HCT116 (cell line): Measurements from ENCODE around the gene ENDOD1. TPM values are rescaled to one million over a fixed set of nuclear protein-coding genes. Genes with fewer than 3 reads are reported as not detected.

ENCODE experiments used
- ATAC-seq: fragments of 200-7000 bp; cut with Tn5 transposase; 2 replicates; pipeline ENCODE4 v1.9.1; 2020; ENCODE audit warnings: mild to moderate bottlenecking, moderate library complexity
- BruUV-seq: library from RNA; stranded (reverse); fragments of 400-500 nt; replicated peaks from 2 replicates; lab custom pipeline; 2021; lab: Mats Ljungman, UMichigan
- CTCF ChIA-PET: fragments of 300-600 bp; sonication (Branson Sonifier 250); formaldehyde crosslinking; loops from one replicate; lab custom pipeline; 2021; ENCODE audit warnings: antibody characterized with exemption; lab: Charles Lee
- POLR2A ChIA-PET: fragments of 300-600, 350-600 bp; sonication (Branson Sonifier 250); formaldehyde crosslinking; loops from one replicate; lab custom pipeline; 2021; ENCODE audit warnings: antibody characterized with exemption; lab: Charles Lee
- RAD21 ChIA-PET, 2 experiments: fragments of 300-600 bp; sonication (Branson Sonifier 250); formaldehyde crosslinking; loops; one replicate each; lab custom pipeline; 2023; ENCODE audit warnings: low total read pairs in 2 of 2; ENCODE audit not compliant: uncharacterized antibody in 2 of 2, unreplicated experiment in 2 of 2, low non-redundant PET in 1 of 2; lab: Charles Lee
- DNase-seq: peaks from one replicate; pipeline ENCODE4 v3.0.0-alpha.2; 2010; ENCODE audit warnings: low read depth, low spot score
- H2AFZ ChIP-seq: fragments of 200-600 bp; shearing (Covaris generic), sonication (generic); 2 replicates; pipeline ENCODE4 v1.6.1; 2017; ENCODE audit warnings: low read depth, mixed run types, mixed read lengths, antibody characterized with exemption, low read length; ENCODE audit not compliant: poor library complexity, severe bottlenecking
- H3K27ac ChIP-seq: 2 replicates; pipeline ENCODE4 v1.5.1; 2012; ENCODE audit warnings: low read depth, low read length
- H3K27me3 ChIP-seq: fragments of 200-600 bp; sonication (generic); 2 replicates; pipeline ENCODE4 v1.6.1; 2016; ENCODE audit warnings: mixed run types, low read length, mixed read lengths; ENCODE audit not compliant: insufficient read depth
- H3K36me3 ChIP-seq, 2 experiments: fragments of 200-500 bp in 1 of 2; fragments of 200-600 bp in 1 of 2; sonication (Bioruptor generic) in 1 of 2; sonication (generic) in 1 of 2; 2 replicates each; pipeline versions ENCODE4 v1.5.1 to v1.6.1; 2014 to 2016; ENCODE audit warnings: low read length in 2 of 2, inconsistent platforms in 1 of 2, mixed read lengths in 1 of 2, mixed run types in 1 of 2; ENCODE audit not compliant: insufficient read depth in 2 of 2, control insufficient read depth in 1 of 2
- H3K4me1 ChIP-seq, 2 experiments: fragments of 200-600 bp in 1 of 2; sonication (generic) in 1 of 2; 2 replicates each; pipeline versions ENCODE4 v1.5.1 to v1.6.1; 2012 to 2017; ENCODE audit warnings: low read length in 2 of 2, inconsistent platforms in 1 of 2, mild to moderate bottlenecking in 1 of 2, mixed read lengths in 1 of 2, mixed run types in 1 of 2, moderate library complexity in 1 of 2; ENCODE audit not compliant: insufficient read depth in 2 of 2, control insufficient read depth in 1 of 2
- H3K4me2 ChIP-seq: fragments of 200-600 bp; sonication (generic); 2 replicates; pipeline ENCODE4 v1.6.1; 2017; ENCODE audit warnings: mixed run types, low read length, mixed read lengths
- H3K4me3 ChIP-seq, 2 experiments: fragments of 200-600 bp in 1 of 2; sonication (generic) in 1 of 2; replicated peaks in 1 of 2; 2 replicates each; pipeline ENCODE4 v1.5.1; 2011 to 2016; ENCODE audit warnings: low read length in 2 of 2, control low read depth in 1 of 2, low read depth in 1 of 2, mild to moderate bottlenecking in 1 of 2, mixed read lengths in 1 of 2, mixed run types in 1 of 2
- H3K79me2 ChIP-seq: fragments of 200-600 bp; sonication (generic); 2 replicates; pipeline ENCODE4 v1.6.1; 2017; ENCODE audit warnings: mild to moderate bottlenecking, mixed run types, low read length, moderate library complexity, mixed read lengths; ENCODE audit not compliant: insufficient read depth
- H3K9ac ChIP-seq: fragments of 200-600 bp; sonication (generic); 2 replicates; pipeline ENCODE4 v1.6.1; 2016; ENCODE audit warnings: low read length, mixed read lengths
- H3K9me2 ChIP-seq: fragments of 200-600 bp; sonication (generic), shearing (Covaris generic); 2 replicates; pipeline ENCODE4 v1.6.1; 2017; ENCODE audit warnings: mixed run types, mild to moderate bottlenecking, moderate library complexity; ENCODE audit not compliant: insufficient read depth
- H3K9me3 ChIP-seq, 2 experiments: fragments of 200-500 bp in 1 of 2; fragments of 200-600 bp in 1 of 2; sonication (Bioruptor generic) in 1 of 2; sonication (generic) in 1 of 2; 2 replicates each; pipeline ENCODE4 v1.6.1; 2014 to 2017; ENCODE audit warnings: low read length in 2 of 2, mixed read lengths in 2 of 2, inconsistent platforms in 1 of 2, low read depth in 1 of 2, mild to moderate bottlenecking in 1 of 2, mixed run types in 1 of 2, moderate library complexity in 1 of 2; ENCODE audit not compliant: control insufficient read depth in 1 of 2, insufficient read depth in 1 of 2
- H4K20me1 ChIP-seq: fragments of 200-600 bp; sonication (generic), shearing (Covaris generic); 2 replicates; pipeline ENCODE4 v1.6.1; 2017; ENCODE audit warnings: mixed run types, mild to moderate bottlenecking, moderate library complexity; ENCODE audit not compliant: insufficient read depth
- ATF3 ChIP-seq: IDR thresholded peaks from 2 replicates; pipeline ENCODE4 v1.6.1; 2012
- CBX3 ChIP-seq: IDR thresholded peaks from 2 replicates; pipeline ENCODE4 v1.6.1; 2012; ENCODE audit warnings: low read depth
- CEBPB ChIP-seq: IDR thresholded peaks from 2 replicates; pipeline ENCODE4 v1.6.1; 2012; ENCODE audit warnings: low read depth
- EZH2phosphoT487 ChIP-seq: fragments of 200-600 bp; IDR thresholded peaks from 2 replicates; pipeline ENCODE4 v1.6.1; 2018; ENCODE audit warnings: antibody characterized with exemption, borderline replicate concordance
- JUND ChIP-seq: IDR thresholded peaks from 2 replicates; pipeline ENCODE4 v1.6.1; 2012
- RAD21 ChIP-seq: IDR thresholded peaks from 2 replicates; pipeline ENCODE4 v1.6.1; 2012; ENCODE audit warnings: low read depth, mild to moderate bottlenecking
- SIN3A ChIP-seq: IDR thresholded peaks from 2 replicates; pipeline ENCODE4 v1.6.1; 2012; ENCODE audit warnings: low read depth
- TCF7L2 ChIP-seq: IDR thresholded peaks from 2 replicates; pipeline ENCODE4 v1.7.0; 2011; ENCODE audit warnings: borderline replicate concordance, inconsistent platforms; ENCODE audit not compliant: insufficient read depth, insufficient read length; ENCODE audit errors: extremely low read depth
- ZBTB33 ChIP-seq: IDR thresholded peaks from 2 replicates; pipeline ENCODE4 v1.6.1; 2011; ENCODE audit warnings: mild to moderate bottlenecking, low read length, moderate library complexity; ENCODE audit not compliant: insufficient replicate concordance; ENCODE audit errors: extremely low read depth
- intact Hi-C: fragments of 100-400 bp; cut with micrococcal nuclease; formaldehyde crosslinking; loops from 2 replicates; pipeline ENCODE4 v1.10.0; 2022
- total RNA-seq: library from RNA; stranded (reverse); gene quantifications from one replicate; pipeline ENCODE4 v1.2.1, GENCODE V29; 2021; ENCODE audit not compliant: unreplicated experiment
- TF ChIP-seq, protein P1 (sequence below): IDR thresholded peaks from 2 replicates; pipeline ENCODE4 v1.6.1; 2012; ENCODE audit warnings: low read depth
- TF ChIP-seq, protein P2 (sequence below), 3 experiments: fragments of 200-600 bp in 1 of 3; sonication (generic) in 1 of 3; IDR thresholded peaks in 2 of 3; conservative IDR thresholded peaks in 1 of 3; 2 replicates each; pipeline ENCODE4 v1.5.1; 2012 to 2017; ENCODE audit warnings: low read depth in 2 of 3, low read length in 2 of 3, antibody characterized with exemption in 1 of 3, borderline replicate concordance in 1 of 3, control low read depth in 1 of 3, mild to moderate bottlenecking in 1 of 3, mixed read lengths in 1 of 3, mixed run types in 1 of 3, moderate library complexity in 1 of 3; ENCODE audit not compliant: insufficient read depth in 1 of 3

Gene ENDOD1
- total RNA-seq, 1 experiment from 2014 or later = 33.6 TPM

GRCh38 chr11:95095858-95096587 is 6.4 kb downstream of the ENDOD1 start (continued):
- TF ChIP-seq, protein P1, sequence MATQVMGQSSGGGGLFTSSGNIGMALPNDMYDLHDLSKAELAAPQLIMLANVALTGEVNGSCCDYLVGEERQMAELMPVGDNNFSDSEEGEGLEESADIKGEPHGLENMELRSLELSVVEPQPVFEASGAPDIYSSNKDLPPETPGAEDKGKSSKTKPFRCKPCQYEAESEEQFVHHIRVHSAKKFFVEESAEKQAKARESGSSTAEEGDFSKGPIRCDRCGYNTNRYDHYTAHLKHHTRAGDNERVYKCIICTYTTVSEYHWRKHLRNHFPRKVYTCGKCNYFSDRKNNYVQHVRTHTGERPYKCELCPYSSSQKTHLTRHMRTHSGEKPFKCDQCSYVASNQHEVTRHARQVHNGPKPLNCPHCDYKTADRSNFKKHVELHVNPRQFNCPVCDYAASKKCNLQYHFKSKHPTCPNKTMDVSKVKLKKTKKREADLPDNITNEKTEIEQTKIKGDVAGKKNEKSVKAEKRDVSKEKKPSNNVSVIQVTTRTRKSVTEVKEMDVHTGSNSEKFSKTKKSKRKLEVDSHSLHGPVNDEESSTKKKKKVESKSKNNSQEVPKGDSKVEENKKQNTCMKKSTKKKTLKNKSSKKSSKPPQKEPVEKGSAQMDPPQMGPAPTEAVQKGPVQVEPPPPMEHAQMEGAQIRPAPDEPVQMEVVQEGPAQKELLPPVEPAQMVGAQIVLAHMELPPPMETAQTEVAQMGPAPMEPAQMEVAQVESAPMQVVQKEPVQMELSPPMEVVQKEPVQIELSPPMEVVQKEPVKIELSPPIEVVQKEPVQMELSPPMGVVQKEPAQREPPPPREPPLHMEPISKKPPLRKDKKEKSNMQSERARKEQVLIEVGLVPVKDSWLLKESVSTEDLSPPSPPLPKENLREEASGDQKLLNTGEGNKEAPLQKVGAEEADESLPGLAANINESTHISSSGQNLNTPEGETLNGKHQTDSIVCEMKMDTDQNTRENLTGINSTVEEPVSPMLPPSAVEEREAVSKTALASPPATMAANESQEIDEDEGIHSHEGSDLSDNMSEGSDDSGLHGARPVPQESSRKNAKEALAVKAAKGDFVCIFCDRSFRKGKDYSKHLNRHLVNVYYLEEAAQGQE = no peak
- peak; percentile 18 for TF ChIP-seq ZBTB33
- TF ChIP-seq CEBPB = peak; percentile 76
- TF ChIP-seq TCF7L2 = no peak
- TF ChIP-seq ATF3 = no peak

- Histone ChIP-seq H2AFZ (no peak overlapping the region), H3K27me3 (no peaks in the 10 kb centered on the region), H3K9ac (no peak overlapping the region), H3K9me2 (no peaks in the 10 kb centered on the region), H3K27ac (no peak overlapping the region), H3K36me3 (no peaks in the 10 kb centered on the region), H3K4me2 (no peak overlapping the region), H3K9me3 (no peaks in the 10 kb centered on the region), H3K4me1 (peaks cover 34 to 44% of the 10 kb centered on the region in 2 experiments), H3K4me3 (no peak overlapping the region), H4K20me1 (no peaks in the 10 kb centered on the region), H3K79me2 (peaks cover 47% of the 10 kb centered on the region; the same call in 1 of the 2 replicates)
- POLR2A ChIA-PET = no interaction called here
- ATAC-seq (no peak), DNase-seq (no peak)
- intact Hi-C loops = no loop called here
- BruUV-seq = no TSS peak
- CTCF ChIA-PET = no interaction called here
- RAD21 ChIA-PET = no interaction called here
- no peak for TF ChIP-seq RAD21
- TF ChIP-seq, protein P2, sequence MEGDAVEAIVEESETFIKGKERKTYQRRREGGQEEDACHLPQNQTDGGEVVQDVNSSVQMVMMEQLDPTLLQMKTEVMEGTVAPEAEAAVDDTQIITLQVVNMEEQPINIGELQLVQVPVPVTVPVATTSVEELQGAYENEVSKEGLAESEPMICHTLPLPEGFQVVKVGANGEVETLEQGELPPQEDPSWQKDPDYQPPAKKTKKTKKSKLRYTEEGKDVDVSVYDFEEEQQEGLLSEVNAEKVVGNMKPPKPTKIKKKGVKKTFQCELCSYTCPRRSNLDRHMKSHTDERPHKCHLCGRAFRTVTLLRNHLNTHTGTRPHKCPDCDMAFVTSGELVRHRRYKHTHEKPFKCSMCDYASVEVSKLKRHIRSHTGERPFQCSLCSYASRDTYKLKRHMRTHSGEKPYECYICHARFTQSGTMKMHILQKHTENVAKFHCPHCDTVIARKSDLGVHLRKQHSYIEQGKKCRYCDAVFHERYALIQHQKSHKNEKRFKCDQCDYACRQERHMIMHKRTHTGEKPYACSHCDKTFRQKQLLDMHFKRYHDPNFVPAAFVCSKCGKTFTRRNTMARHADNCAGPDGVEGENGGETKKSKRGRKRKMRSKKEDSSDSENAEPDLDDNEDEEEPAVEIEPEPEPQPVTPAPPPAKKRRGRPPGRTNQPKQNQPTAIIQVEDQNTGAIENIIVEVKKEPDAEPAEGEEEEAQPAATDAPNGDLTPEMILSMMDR (IDR thresholded peaks at IDR 0.05 in 2 of 3, conservative IDR thresholded peaks at IDR 0.05 in 1 of 3; ENCODE audit: borderline replicate concordance in 1 of 3, insufficient read depth in 1 of 3, low read depth in 2 of 3, low read length in 2 of 3) = no peak
- TF ChIP-seq SIN3A = no peak
- TF ChIP-seq CBX3 = no peak
- TF ChIP-seq JUND = no peak
- no peak for TF ChIP-seq EZH2phosphoT487
- no peak for TF ChIP-seq ZBTB33
Measured at GRCh38 chr11:95097209-95097608, 7.6 kb downstream of the ENDOD1 start.
